WTC11 (cell line): Measurements from ENCODE around the gene TTLL11. TPM values are rescaled to one million over a fixed set of nuclear protein-coding genes. Genes with fewer than 3 reads are reported as not detected.

Experiments used
- ATAC-seq: fragments of 200-7000 bp; cut with Tn5 transposase; 2 replicates; pipeline ENCODE4 v1.10.0; 2021; ENCODE audit warnings: mild to moderate bottlenecking, moderate library complexity
- CTCF ChIA-PET: fragments of 300-600 bp; sonication (Branson Sonifier 250); formaldehyde crosslinking; loops from one replicate; lab custom pipeline; 2021; ENCODE audit warnings: antibody characterized with exemption; lab: Charles Lee
- POLR2A ChIA-PET: fragments of 350-600 bp; sonication (Branson Sonifier 250); formaldehyde crosslinking; loops from one replicate; lab custom pipeline; 2021; ENCODE audit warnings: antibody characterized with exemption; lab: Charles Lee
- DNase-seq: peaks from one replicate; pipeline ENCODE4 v3.0.0; 2021; ENCODE audit warnings: low spot score
- H3K27ac Mint-ChIP-seq: 2 replicates; pipeline ENCODE4 v1.8.0; 2021; ENCODE audit warnings: mixed read lengths
- H3K27me3 Mint-ChIP-seq: 2 replicates; pipeline ENCODE4 v1.8.0; 2021; ENCODE audit warnings: low read depth, mild to moderate bottlenecking, moderate library complexity, mixed read lengths
- H3K36me3 Mint-ChIP-seq: 2 replicates; pipeline ENCODE4 v1.8.0; 2021; ENCODE audit warnings: mixed read lengths
- H3K4me1 Mint-ChIP-seq: 2 replicates; pipeline ENCODE4 v1.8.0; 2022; ENCODE audit warnings: mixed read lengths
- H3K4me3 Mint-ChIP-seq: 2 replicates; pipeline ENCODE4 v1.8.0; 2021; ENCODE audit warnings: mild to moderate bottlenecking, moderate library complexity, mixed read lengths
- H3K9me3 Mint-ChIP-seq: 2 replicates; pipeline ENCODE4 v1.8.0; 2021; ENCODE audit warnings: mixed read lengths
- CBFB ChIP-seq: sonication (generic); formaldehyde crosslinking; IDR thresholded peaks from 2 replicates; pipeline ENCODE4 v1.8.1; 2022; ENCODE audit warnings: mild to moderate bottlenecking, low read depth, missing genetic modification reagents
- ELF4 ChIP-seq: sonication (generic); formaldehyde crosslinking; IDR thresholded peaks from 2 replicates; pipeline ENCODE4 v1.8.1; 2022; ENCODE audit warnings: low read depth, mild to moderate bottlenecking, moderate library complexity, missing genetic modification reagents
- FOXJ3 ChIP-seq: sonication (generic); formaldehyde crosslinking; IDR thresholded peaks from 2 replicates; pipeline ENCODE4 v1.9.0; 2021; ENCODE audit warnings: missing genetic modification reagents, mild to moderate bottlenecking, borderline replicate concordance
- FOXP4 ChIP-seq: sonication (generic); formaldehyde crosslinking; IDR thresholded peaks from 2 replicates; pipeline ENCODE4 v1.8.0; 2022; ENCODE audit warnings: mild to moderate bottlenecking, missing genetic modification reagents
- JUN ChIP-seq: sonication (generic); formaldehyde crosslinking; IDR thresholded peaks from 2 replicates; pipeline ENCODE4 v1.8.0; 2023; ENCODE audit warnings: mild to moderate bottlenecking, missing genetic modification reagents
- KAT7 ChIP-seq: sonication (generic); formaldehyde crosslinking; IDR thresholded peaks from 2 replicates; pipeline ENCODE4 v1.8.1; 2023; ENCODE audit warnings: missing genetic modification reagents, mild to moderate bottlenecking, borderline replicate concordance
- MXD4 ChIP-seq: fragments of 250-450 bp; sonication (Bioruptor Pico); IDR thresholded peaks from 2 replicates; pipeline ENCODE4 v1.8.0; 2021; ENCODE audit warnings: mild to moderate bottlenecking, moderate library complexity, borderline replicate concordance
- MYBL2 ChIP-seq: sonication (generic); formaldehyde crosslinking; IDR thresholded peaks from 2 replicates; pipeline ENCODE4 v1.8.1; 2023; ENCODE audit warnings: mild to moderate bottlenecking, moderate library complexity, missing genetic modification reagents
- NFYB ChIP-seq: sonication (generic); formaldehyde crosslinking; conservative IDR thresholded peaks from 2 replicates; pipeline ENCODE4 v1.8.0; 2022; ENCODE audit warnings: low read depth, missing genetic modification reagents
- NR2C2 ChIP-seq: sonication (generic); formaldehyde crosslinking; IDR thresholded peaks from 2 replicates; pipeline ENCODE4 v1.8.0; 2022; ENCODE audit warnings: mild to moderate bottlenecking, missing genetic modification reagents
- RELA ChIP-seq: sonication (generic); formaldehyde crosslinking; IDR thresholded peaks from 2 replicates; pipeline ENCODE4 v1.8.1; 2022; ENCODE audit warnings: missing genetic modification reagents, mild to moderate bottlenecking, borderline replicate concordance
- SMAD4 ChIP-seq: sonication (generic); formaldehyde crosslinking; IDR thresholded peaks from 2 replicates; pipeline ENCODE4 v1.8.0; 2022; ENCODE audit warnings: mild to moderate bottlenecking, missing genetic modification reagents
- SP1 ChIP-seq: sonication (generic); formaldehyde crosslinking; conservative IDR thresholded peaks from 2 replicates; pipeline ENCODE4 v1.8.1; 2022; ENCODE audit warnings: missing genetic modification reagents
- TEAD4 ChIP-seq: sonication (generic); formaldehyde crosslinking; IDR thresholded peaks from 2 replicates; pipeline ENCODE4 v1.8.0; 2022; ENCODE audit warnings: mild to moderate bottlenecking, missing genetic modification reagents
- USF1 ChIP-seq: sonication (generic); formaldehyde crosslinking; IDR thresholded peaks from 2 replicates; pipeline ENCODE4 v1.8.0; 2022; ENCODE audit warnings: mild to moderate bottlenecking, missing genetic modification reagents
- ZBTB43 ChIP-seq: sonication (generic); formaldehyde crosslinking; IDR thresholded peaks from 2 replicates; pipeline ENCODE4 v1.8.1; 2023; ENCODE audit warnings: mild to moderate bottlenecking, missing genetic modification reagents
- ZNF138 ChIP-seq: sonication (generic); formaldehyde crosslinking; conservative IDR thresholded peaks from 2 replicates; pipeline ENCODE4 v1.8.1; 2022; ENCODE audit warnings: mild to moderate bottlenecking, moderate library complexity, missing genetic modification reagents
- ZNF219 ChIP-seq: sonication (generic); formaldehyde crosslinking; IDR thresholded peaks from 2 replicates; pipeline ENCODE4 v1.8.0; 2023; ENCODE audit warnings: missing genetic modification reagents, mild to moderate bottlenecking, borderline replicate concordance
- ZNF263 ChIP-seq: sonication (generic); formaldehyde crosslinking; IDR thresholded peaks from 2 replicates; pipeline ENCODE4 v1.8.1; 2022; ENCODE audit warnings: low read depth, mild to moderate bottlenecking, moderate library complexity, missing genetic modification reagents
- ZNF512 ChIP-seq: sonication (generic); formaldehyde crosslinking; IDR thresholded peaks from 2 replicates; pipeline ENCODE4 v1.8.1; 2022; ENCODE audit warnings: missing genetic modification reagents, borderline replicate concordance
- ZNF532 ChIP-seq: fragments of 250-450 bp; sonication (Bioruptor Pico); IDR thresholded peaks from 2 replicates; pipeline ENCODE4 v1.9.0; 2021; ENCODE audit warnings: mild to moderate bottlenecking, borderline replicate concordance
- ZNF671 ChIP-seq: fragments of 250-450 bp; sonication (Bioruptor Pico); IDR thresholded peaks from 2 replicates; pipeline ENCODE4 v1.8.0; 2021; ENCODE audit warnings: mild to moderate bottlenecking
- ZSCAN18 ChIP-seq: fragments of 250-450 bp; sonication (Bioruptor Pico); IDR thresholded peaks from 2 replicates; pipeline ENCODE4 v2.1.2; 2022; ENCODE audit warnings: mild to moderate bottlenecking, moderate library complexity
- total RNA-seq: library from RNA; stranded (reverse); gene quantifications from 3 replicates; pipeline ENCODE4 v1.2.3, GENCODE V29; 2021

The TTLL11 gene
- total RNA-seq, 1 experiment from 2014 or later: 1.1 TPM

- Mint-ChIP-seq H3K4me1 (peaks cover 9% of the 10 kb centered on the region), H3K9me3 (peaks cover 10% of the 10 kb centered on the region), H3K27ac (no peak overlapping the region), H3K36me3 (peaks cover 4% of the 10 kb centered on the region; the same call in 1 of the 2 replicates), H3K27me3 (peaks cover 6% of the 10 kb centered on the region), H3K4me3 (no peak overlapping the region)
- ChIA-PET POLR2A (no interaction called here), CTCF (no interaction called here)
- DNase-seq: no peak
- TF ChIP-seq KAT7 (CRISPR knock-in tag) (no peak), JUN (CRISPR knock-in tag) (no peak), ZBTB43 (no peak), ZNF138 (no peak), ZNF532 (CRISPR knock-in tag) (no peak), ZNF671 (no peak), SP1 (no peak), MYBL2 (CRISPR knock-in tag) (no peak), ELF4 (CRISPR knock-in tag) (no peak), ZNF219 (CRISPR knock-in tag) (no peak), NR2C2 (CRISPR knock-in tag) (no peak), FOXP4 (CRISPR knock-in tag) (no peak), ZNF263 (CRISPR knock-in tag) (no peak), CBFB (no peak), TEAD4 (CRISPR knock-in tag) (no peak)
- TF ChIP-seq, all 79 proteins: peak for 0
- ATAC-seq: no peak
Observed at GRCh38 chr9:122103985-122104384, 10.9 kb upstream of the TTLL11 start.

- Mint-ChIP-seq H3K4me3 (no peak overlapping the region), H3K9me3 (peaks cover 10% of the 10 kb centered on the region), H3K27me3 (peaks cover 6% of the 10 kb centered on the region), H3K36me3 (peaks cover 4% of the 10 kb centered on the region; the same call in 1 of the 2 replicates), H3K4me1 (peaks cover 8% of the 10 kb centered on the region), H3K27ac (no peak overlapping the region)
- CTCF ChIA-PET: interaction anchor here (1.5 to 3.2 kb wide), 4 partner anchors 20 to 254 kb away, joined by 5 to 28 read pairs (median 8); no protein-coding TSS in a partner anchor
- ATAC-seq (no peak), DNase-seq (no peak)
- no peak for TF ChIP-seq MXD4
- no peak for TF ChIP-seq RELA (CRISPR knock-in tag)
- no peak for TF ChIP-seq SMAD4
- no peak for TF ChIP-seq NR2C2 (CRISPR knock-in tag)
- no peak for TF ChIP-seq NFYB (CRISPR knock-in tag)
- no peak for TF ChIP-seq USF1 (CRISPR knock-in tag)
- TF ChIP-seq ZSCAN18 (CRISPR knock-in tag): no peak
- TF ChIP-seq ZBTB43: no peak
- TF ChIP-seq FOXJ3 (CRISPR knock-in tag): no peak
- TF ChIP-seq ZNF512: no peak
- POLR2A ChIA-PET: no interaction called here
Observed at GRCh38 chr9:122102156-122102555, 9.0 kb upstream of the TTLL11 start.
